CD8-positive, alpha-beta memory T cell (primary cell): ENCODE results near the gene TNFRSF11A. TPM values are rescaled to one million over a fixed set of nuclear protein-coding genes. Genes with fewer than 3 reads are reported as not detected.
A peak's percentile ranks its signal among the peaks of the same experiment; 100 is the strongest.

ENCODE experiments used
- CTCF ChIA-PET: fragments of 350-600 bp; sonication (Branson Sonifier 250); formaldehyde crosslinking; loops from one replicate; lab custom pipeline; 2021; ENCODE audit warnings: antibody characterized with exemption; lab: Charles Lee
- POLR2A ChIA-PET: fragments of 350-600 bp; sonication (Branson Sonifier 250); formaldehyde crosslinking; loops from one replicate; lab custom pipeline; 2021; ENCODE audit warnings: antibody characterized with exemption; lab: Charles Lee
- DNase-seq, 5 donors: peaks; one replicate each; pipeline versions ENCODE4 v3.0.0 to v3.0.0-alpha.2; 2020 to 2022; ENCODE audit warnings: mixed read lengths in 1 of 5
- H3K27ac ChIP-seq: one replicate; pipeline ENCODE4 v1.7.0; 2013; ENCODE audit warnings: low read depth, mild to moderate bottlenecking, low read length, moderate library complexity
- H3K27me3 ChIP-seq: 2 replicates; pipeline ENCODE4 v1.7.0; 2013; ENCODE audit warnings: low read length, mild to moderate bottlenecking; ENCODE audit not compliant: insufficient read depth, poor library complexity, severe bottlenecking
- H3K36me3 ChIP-seq: 2 replicates; pipeline ENCODE4 v1.7.0; 2013; ENCODE audit warnings: mild to moderate bottlenecking, low read length, moderate library complexity; ENCODE audit not compliant: insufficient read depth
- H3K4me1 ChIP-seq: 2 replicates; pipeline ENCODE4 v1.7.0; 2013; ENCODE audit warnings: mild to moderate bottlenecking, low read length, moderate library complexity; ENCODE audit not compliant: insufficient read depth
- H3K4me3 ChIP-seq: 2 replicates; pipeline ENCODE4 v1.7.0; 2013; ENCODE audit warnings: mild to moderate bottlenecking, low read length
- H3K9me3 ChIP-seq: 2 replicates; pipeline ENCODE4 v1.7.0; 2013; ENCODE audit warnings: mild to moderate bottlenecking, low read length
- H3K27ac Mint-ChIP-seq, 8 donors: one replicate each; pipeline ENCODE4 v1.8.0; 2020 to 2021; ENCODE audit warnings: mixed read lengths in 8 of 8, mild to moderate bottlenecking in 6 of 8, inconsistent platforms in 3 of 8, moderate library complexity in 3 of 8
- H3K27me3 Mint-ChIP-seq, 2 donors: one replicate each; pipeline ENCODE4 v1.8.0; 2020 to 2021; ENCODE audit warnings: mixed read lengths in 2 of 2, mild to moderate bottlenecking in 1 of 2, moderate library complexity in 1 of 2
- H3K36me3 Mint-ChIP-seq, 3 donors: one replicate each; pipeline ENCODE4 v1.8.0; 2020 to 2021; ENCODE audit warnings: mixed read lengths in 3 of 3, inconsistent platforms in 1 of 3, mild to moderate bottlenecking in 1 of 3
- H3K4me1 Mint-ChIP-seq, 3 donors: one replicate each; pipeline ENCODE4 v1.8.0; 2020 to 2021; ENCODE audit warnings: mixed read lengths in 3 of 3, inconsistent platforms in 1 of 3, mild to moderate bottlenecking in 1 of 3
- H3K4me3 Mint-ChIP-seq, 7 donors: one replicate each; pipeline ENCODE4 v1.8.0; 2020 to 2021; ENCODE audit warnings: mixed read lengths in 7 of 7, mild to moderate bottlenecking in 6 of 7, moderate library complexity in 4 of 7, inconsistent platforms in 2 of 7
- H3K9me3 Mint-ChIP-seq, 5 donors: one replicate each; pipeline ENCODE4 v1.8.0; 2020 to 2022; ENCODE audit warnings: mixed read lengths in 5 of 5, mild to moderate bottlenecking in 3 of 5, moderate library complexity in 2 of 5, inconsistent platforms in 1 of 5
- polyA plus RNA-seq: library from polyadenylated mRNA; unstranded; fragments of 300-500 nt; fragmentation: Illumina TruSeq; gene quantifications from one replicate; pipeline ENCODE4 v1.2.3, GENCODE V29; 2021
- total RNA-seq, 2 experiments: library from RNA; stranded (reverse); gene quantifications; one replicate each; pipeline ENCODE4 v1.2.3, GENCODE V29; 2021

TNFRSF11A gene
- total and polyA plus RNA-seq, 3 experiments from 2014 or later: 0.12 to 3.1 (median 2.5) TPM

DNA sequence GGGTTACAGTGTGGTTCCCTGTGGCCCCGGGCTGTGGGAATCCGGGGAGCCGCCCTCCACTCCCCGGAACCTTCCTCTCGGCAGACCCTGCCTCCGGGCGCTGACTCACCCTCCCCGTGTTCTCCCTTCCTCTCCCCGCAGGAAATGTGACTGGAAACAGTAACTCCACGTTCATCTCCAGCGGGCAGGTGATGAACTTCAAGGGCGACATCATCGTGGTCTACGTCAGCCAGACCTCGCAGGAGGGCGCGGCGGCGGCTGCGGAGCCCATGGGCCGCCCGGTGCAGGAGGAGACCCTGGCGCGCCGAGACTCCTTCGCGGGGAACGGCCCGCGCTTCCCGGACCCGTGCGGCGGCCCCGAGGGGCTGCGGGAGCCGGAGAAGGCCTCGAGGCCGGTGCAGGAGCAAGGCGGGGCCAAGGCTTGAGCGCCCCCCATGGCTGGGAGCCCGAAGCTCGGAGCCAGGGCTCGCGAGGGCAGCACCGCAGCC is 59.5 kb downstream of the TNFRSF11A start:
- no peaks in the 10 kb centered on the region for H3K36me3 Mint-ChIP-seq
- ChIA-PET POLR2A (no interaction called here), CTCF (no interaction called here)
- Histone ChIP-seq H3K36me3 (no peaks in the 10 kb centered on the region), H3K27me3 (no peaks in the 10 kb centered on the region), H3K4me1 (no peaks in the 10 kb centered on the region), H3K27ac (no peak overlapping the region), H3K4me3 (no peak overlapping the region), H3K9me3 (no peaks in the 10 kb centered on the region)
- no peak for DNase-seq
- H3K27me3 Mint-ChIP-seq: peaks cover 12 to 34% of the 10 kb centered on the region in 2 donors
- no peak overlapping the region for H3K27ac Mint-ChIP-seq
- no peak overlapping the region for H3K4me3 Mint-ChIP-seq
- H3K9me3 Mint-ChIP-seq: peaks cover 0 to 2% (median 0%) of the 10 kb centered on the region in 5 donors
- H3K4me1 Mint-ChIP-seq: no peaks in the 10 kb centered on the region

DNA sequence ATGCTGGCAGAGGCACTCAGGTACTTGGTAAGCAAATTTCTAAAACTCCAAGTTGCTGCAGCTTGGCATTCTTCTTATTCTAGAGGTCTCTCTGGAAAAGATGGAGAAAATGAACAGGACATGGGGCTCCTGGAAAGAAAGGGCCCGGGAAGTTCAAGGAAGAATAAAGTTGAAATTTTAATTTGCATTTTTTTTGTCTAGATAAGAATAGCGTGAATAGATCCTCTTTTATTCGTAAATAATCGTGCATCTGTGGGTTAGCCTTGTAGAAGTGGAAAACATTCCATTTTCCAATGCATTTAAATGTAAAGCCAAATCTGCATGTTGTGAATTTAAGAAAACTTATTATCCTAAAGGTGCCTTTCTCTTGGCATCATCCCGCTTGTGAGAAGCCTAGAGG is 61.0 kb downstream of the TNFRSF11A start:
- Histone ChIP-seq H3K27ac (no peak overlapping the region), H3K36me3 (no peaks in the 10 kb centered on the region), H3K27me3 (no peaks in the 10 kb centered on the region), H3K4me3 (no peak overlapping the region), H3K9me3 (no peaks in the 10 kb centered on the region), H3K4me1 (no peaks in the 10 kb centered on the region)
- Mint-ChIP-seq H3K9me3 (peaks cover 0 to 1% (median 0%) of the 10 kb centered on the region in 5 donors), H3K27me3 (peaks cover 12 to 38% of the 10 kb centered on the region in 2 donors), H3K36me3 (peaks cover 0 to 2% (median 0%) of the 10 kb centered on the region in 3 donors), H3K4me3 (no peak overlapping the region), H3K27ac (no peak overlapping the region), H3K4me1 (no peaks in the 10 kb centered on the region)
- ChIA-PET CTCF (no interaction called here), POLR2A (no interaction called here)
- no peak for DNase-seq

DNA sequence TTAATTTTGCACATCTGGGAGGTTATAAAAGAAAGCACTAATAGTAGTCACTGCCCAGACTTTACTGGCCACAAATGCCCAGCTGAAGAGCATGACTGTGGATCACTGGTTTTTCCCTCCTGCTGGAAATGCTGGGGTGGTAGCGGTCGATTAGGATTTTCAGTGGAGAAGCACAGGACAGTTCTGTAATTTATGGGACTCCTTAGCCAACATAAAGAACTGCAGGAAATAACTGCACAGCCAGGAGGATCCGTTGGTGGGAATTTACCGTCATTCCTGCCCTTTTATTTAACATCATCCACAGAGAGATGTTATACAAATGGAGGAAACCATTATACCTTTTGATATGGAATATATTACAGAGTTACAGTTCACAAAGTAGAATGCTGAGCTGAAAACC is 61.5 kb downstream of the TNFRSF11A start:
- Mint-ChIP-seq H3K9me3 (no peaks in the 10 kb centered on the region), H3K4me3 (no peak overlapping the region), H3K27me3 (peaks cover 15 to 41% of the 10 kb centered on the region in 2 donors), H3K27ac (peak overlapping the region in 1 of 8 donors; percentile 36), H3K4me1 (no peaks in the 10 kb centered on the region), H3K36me3 (peaks cover 0 to 2% (median 0%) of the 10 kb centered on the region in 3 donors)
- Histone ChIP-seq H3K36me3 (no peaks in the 10 kb centered on the region), H3K27ac (no peak overlapping the region), H3K9me3 (no peaks in the 10 kb centered on the region), H3K27me3 (no peaks in the 10 kb centered on the region), H3K4me3 (no peak overlapping the region), H3K4me1 (no peaks in the 10 kb centered on the region)
- ChIA-PET POLR2A (no interaction called here), CTCF (no interaction called here)
- DNase-seq: no peak

DNA sequence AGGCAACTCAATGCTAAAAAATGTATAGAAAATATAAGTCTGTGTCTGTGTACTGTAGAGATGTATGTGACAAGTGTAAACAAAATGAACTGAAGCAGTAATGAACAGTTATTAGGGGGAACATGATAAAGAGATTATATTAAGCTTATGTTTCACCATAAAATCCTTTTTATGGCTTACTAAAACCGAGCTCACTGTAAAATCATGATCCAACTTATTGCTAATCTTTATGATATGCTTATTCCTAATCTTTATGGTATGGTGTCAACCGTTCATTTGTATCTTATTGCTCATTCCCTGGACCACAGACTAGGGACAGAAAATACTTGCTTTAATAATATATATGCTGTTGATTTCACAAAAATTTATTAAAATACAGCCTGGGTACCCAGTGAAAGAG is 62.1 kb downstream of the TNFRSF11A start:
- H3K4me1 Mint-ChIP-seq: no peaks in the 10 kb centered on the region
- ChIA-PET CTCF (interaction anchor here (1.3 kb wide), 1 partner anchor 17 kb away, joined by 3 read pairs; no protein-coding TSS in a partner anchor), POLR2A (no interaction called here)
- H3K27me3 Mint-ChIP-seq: peaks cover 13 to 41% of the 10 kb centered on the region in 2 donors
- H3K4me3 ChIP-seq: no peak overlapping the region
- H3K27me3 ChIP-seq: no peaks in the 10 kb centered on the region
- H3K4me3 Mint-ChIP-seq: no peak overlapping the region
- no peak for DNase-seq
- H3K27ac ChIP-seq: no peak overlapping the region
- H3K27ac Mint-ChIP-seq: no peak overlapping the region
- no peaks in the 10 kb centered on the region for H3K4me1 ChIP-seq
- no peaks in the 10 kb centered on the region for H3K9me3 ChIP-seq
- no peaks in the 10 kb centered on the region for H3K9me3 Mint-ChIP-seq
- no peaks in the 10 kb centered on the region for H3K36me3 ChIP-seq
- H3K36me3 Mint-ChIP-seq: peaks cover 0 to 2% (median 0%) of the 10 kb centered on the region in 3 donors

DNA sequence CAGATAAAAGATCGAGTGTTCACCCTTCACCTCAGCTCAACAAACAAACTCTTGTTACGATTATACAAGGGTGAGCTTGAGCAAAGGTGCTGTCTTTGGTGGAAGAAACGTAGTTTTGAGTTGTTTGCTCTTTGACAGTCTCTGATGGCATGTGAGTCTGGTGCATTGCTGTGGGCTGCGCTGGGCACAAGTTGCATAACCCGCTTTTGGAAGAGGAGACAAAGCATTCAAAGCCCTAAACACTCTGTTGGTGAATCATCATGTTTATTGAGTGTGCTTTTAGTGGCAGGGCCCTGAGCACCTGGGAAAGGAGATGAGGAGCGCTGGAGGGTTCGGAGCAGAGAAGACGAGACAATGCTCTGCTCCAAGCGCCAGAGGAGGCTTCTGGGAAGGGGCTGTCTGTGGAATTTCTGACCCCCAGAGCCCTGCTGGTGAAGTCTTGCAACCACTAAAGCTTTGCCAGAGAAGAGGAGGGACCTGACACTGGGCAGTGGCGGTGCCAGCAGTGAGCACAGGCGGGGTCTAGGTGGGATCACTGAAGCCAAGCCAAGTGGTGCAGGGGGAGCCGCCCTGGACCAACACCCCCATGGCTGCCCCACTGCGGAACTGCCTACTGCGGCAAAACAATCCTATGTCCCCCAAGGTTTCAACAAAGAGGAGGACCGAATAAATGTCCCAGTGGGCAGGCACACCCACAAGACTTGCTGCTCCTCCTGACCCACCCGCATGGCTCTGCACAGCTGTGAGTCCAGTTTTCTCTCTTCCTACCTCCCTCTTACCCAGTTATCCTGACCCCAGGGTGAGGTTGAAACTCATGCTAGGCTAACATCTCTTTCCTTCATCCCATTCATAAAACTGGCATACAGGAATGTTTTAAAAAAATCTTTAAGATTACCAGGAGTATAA is 64.0 kb downstream of the TNFRSF11A start:
- no peaks in the 10 kb centered on the region for H3K27me3 ChIP-seq
- H3K36me3 ChIP-seq: no peaks in the 10 kb centered on the region
- no peaks in the 10 kb centered on the region for H3K9me3 ChIP-seq
- H3K27ac ChIP-seq: no peak overlapping the region
- Mint-ChIP-seq H3K27me3 (peaks cover 14 to 44% of the 10 kb centered on the region in 2 donors), H3K36me3 (peaks cover 0 to 2% (median 0%) of the 10 kb centered on the region in 3 donors), H3K9me3 (no peaks in the 10 kb centered on the region), H3K4me3 (no peak overlapping the region), H3K4me1 (no peaks in the 10 kb centered on the region), H3K27ac (peak overlapping the region in 1 of 8 donors; percentile 47)
- H3K4me3 ChIP-seq: no peak overlapping the region
- no peaks in the 10 kb centered on the region for H3K4me1 ChIP-seq
- no peak for DNase-seq
- ChIA-PET CTCF (no interaction called here), POLR2A (no interaction called here)

DNA sequence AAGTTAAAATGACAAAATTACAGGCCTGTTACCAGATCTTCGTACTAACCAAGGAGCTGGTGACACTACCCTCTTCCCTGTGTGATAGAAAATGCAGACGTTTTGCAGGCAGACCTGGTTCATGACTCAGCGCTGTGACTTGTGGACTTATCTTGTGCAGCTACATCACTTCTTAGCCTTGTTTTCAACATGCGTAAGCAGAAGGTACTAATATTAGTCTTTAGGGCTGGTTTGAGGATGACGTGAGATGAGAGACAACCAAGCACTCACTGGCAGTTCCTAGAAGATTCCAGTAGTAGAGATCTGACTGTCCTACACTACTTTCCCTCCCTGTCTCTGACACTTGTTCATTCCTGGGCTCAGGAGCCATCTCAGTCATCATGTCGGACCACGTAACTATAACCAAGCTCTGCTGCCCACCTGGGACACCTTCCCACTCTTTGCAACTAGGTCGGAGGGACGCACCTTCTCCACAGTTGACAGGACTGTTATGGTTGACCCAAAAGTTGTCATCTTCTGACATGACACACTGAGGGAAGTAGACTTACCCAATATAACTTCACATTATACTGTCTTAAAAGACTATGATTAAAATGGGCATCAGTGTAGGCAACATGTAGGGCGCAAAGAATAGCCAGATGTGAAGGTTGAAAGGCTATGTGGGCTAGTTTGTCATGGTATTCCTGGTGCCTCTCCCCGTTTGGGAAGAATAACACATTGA is 64.8 kb downstream of the TNFRSF11A start:
- no peak for DNase-seq
- POLR2A ChIA-PET: no interaction called here
- CTCF ChIA-PET: no interaction called here
- Mint-ChIP-seq H3K9me3 (peaks cover 0 to 2% (median 0%) of the 10 kb centered on the region in 5 donors), H3K27ac (peak overlapping the region in 1 of 8 donors; percentile 47), H3K27me3 (peaks cover 14 to 44% of the 10 kb centered on the region in 2 donors), H3K4me1 (no peaks in the 10 kb centered on the region), H3K4me3 (no peak overlapping the region), H3K36me3 (peaks cover 0 to 2% (median 0%) of the 10 kb centered on the region in 3 donors)
- H3K36me3 ChIP-seq: no peaks in the 10 kb centered on the region
- no peaks in the 10 kb centered on the region for H3K9me3 ChIP-seq
- H3K27me3 ChIP-seq: no peaks in the 10 kb centered on the region
- no peaks in the 10 kb centered on the region for H3K4me1 ChIP-seq
- no peak overlapping the region for H3K4me3 ChIP-seq
- no peak overlapping the region for H3K27ac ChIP-seq

DNA sequence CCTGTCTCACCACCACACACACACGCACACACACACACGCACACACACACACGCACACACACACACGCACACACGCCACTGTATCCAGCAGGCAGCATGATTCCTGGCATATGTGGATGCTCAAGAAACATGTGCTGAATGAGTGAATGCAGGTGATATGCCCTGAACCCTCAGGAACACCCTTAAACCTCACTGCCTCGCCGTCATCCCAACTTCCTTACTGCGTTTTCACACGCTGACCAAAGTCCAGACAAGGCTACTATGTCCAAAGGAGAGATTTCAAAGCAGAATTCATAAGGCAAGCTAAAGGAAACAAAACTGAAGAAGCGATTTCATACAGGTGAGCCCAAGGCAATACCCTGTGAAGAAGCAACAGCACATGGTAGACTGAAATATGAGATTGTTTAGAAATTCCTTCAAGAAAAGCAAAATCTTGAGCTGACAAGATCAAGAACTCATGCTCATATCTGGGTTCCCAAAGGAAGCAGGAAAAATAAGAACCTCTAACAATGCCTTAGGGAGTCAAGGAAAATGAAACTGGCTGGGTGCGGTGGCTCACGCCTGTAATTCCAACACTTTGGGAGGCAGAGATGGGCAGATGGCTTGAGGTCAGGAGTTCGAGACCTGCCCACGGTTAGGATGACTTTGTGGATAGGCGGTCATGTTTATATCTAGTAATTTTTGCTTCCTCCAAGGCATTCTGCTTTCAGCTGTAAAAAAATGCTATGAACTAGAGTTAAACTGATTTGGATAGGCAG is 69.1 kb downstream of the TNFRSF11A start:
- Histone ChIP-seq H3K4me1 (no peaks in the 10 kb centered on the region), H3K27ac (no peak overlapping the region), H3K36me3 (no peaks in the 10 kb centered on the region), H3K9me3 (no peaks in the 10 kb centered on the region), H3K27me3 (no peaks in the 10 kb centered on the region), H3K4me3 (no peak overlapping the region)
- H3K4me1 Mint-ChIP-seq: no peaks in the 10 kb centered on the region
- no peak for DNase-seq
- H3K4me3 Mint-ChIP-seq: no peak overlapping the region
- peaks cover 0 to 2% (median 0%) of the 10 kb centered on the region in 5 donors for H3K9me3 Mint-ChIP-seq
- POLR2A ChIA-PET: no interaction called here
- CTCF ChIA-PET: no interaction called here
- peaks cover 13 to 18% of the 10 kb centered on the region in 2 donors for H3K27me3 Mint-ChIP-seq
- no peak overlapping the region for H3K27ac Mint-ChIP-seq
- H3K36me3 Mint-ChIP-seq: peaks cover 0 to 2% (median 0%) of the 10 kb centered on the region in 3 donors
